A673 (cell line): ENCODE results near the gene HOXB1. TPM values are rescaled to one million over a fixed set of nuclear protein-coding genes. Genes with fewer than 3 reads are reported as not detected.

Source experiments
- BruUV-seq: library from RNA; stranded (reverse); fragments of 400-500 nt; replicated peaks from 2 replicates; lab custom pipeline; 2021; lab: Mats Ljungman, UMichigan
- CTCF ChIA-PET: fragments of 300-600 bp; sonication (Branson Sonifier 250); formaldehyde crosslinking; loops from one replicate; lab custom pipeline; 2022; ENCODE audit warnings: antibody characterized with exemption; lab: Charles Lee
- POLR2A ChIA-PET: fragments of 300-600 bp; sonication (Branson Sonifier 250); formaldehyde crosslinking; loops from one replicate; lab custom pipeline; 2022; ENCODE audit warnings: antibody characterized with exemption; ENCODE audit not compliant: low non-redundant PET; lab: Charles Lee
- DNase-seq: peaks from one replicate; pipeline ENCODE4 v3.0.0-alpha.2; 2015; ENCODE audit warnings: low spot score
- H3K27ac ChIP-seq: fragments of 200-600 bp; sonication (generic); 2 replicates; pipeline ENCODE4 v1.5.1; 2016; ENCODE audit warnings: mixed run types, low read depth, mild to moderate bottlenecking, mixed read lengths, antibody characterized with exemption, low read length; ENCODE audit not compliant: poor library complexity, severe bottlenecking
- H3K27me3 ChIP-seq: fragments of 200-600 bp; sonication (generic); replicated peaks from 2 replicates; pipeline ENCODE4 v1.6.1; 2017; ENCODE audit warnings: mixed run types, low read depth, mild to moderate bottlenecking, mixed read lengths, antibody characterized with exemption, low read length; ENCODE audit not compliant: insufficient read depth, poor library complexity
- H3K36me3 ChIP-seq: fragments of 200-600 bp; sonication (generic); 2 replicates; pipeline ENCODE4 v1.6.1; 2016; ENCODE audit warnings: mixed run types, mild to moderate bottlenecking, mixed read lengths, antibody characterized with exemption, low read length; ENCODE audit not compliant: insufficient read depth, poor library complexity, severe bottlenecking
- H3K4me1 ChIP-seq: fragments of 200-600 bp; sonication (generic); 2 replicates; pipeline ENCODE4 v1.6.1; 2017; ENCODE audit warnings: mixed run types, mild to moderate bottlenecking, mixed read lengths, antibody characterized with exemption, low read length; ENCODE audit not compliant: insufficient read depth, poor library complexity, severe bottlenecking
- H3K4me3 ChIP-seq: fragments of 200-600 bp; sonication (generic); 2 replicates; pipeline ENCODE4 v1.5.1; 2016; ENCODE audit warnings: low read depth, mixed run types, mild to moderate bottlenecking, mixed read lengths, low read length; ENCODE audit not compliant: poor library complexity, severe bottlenecking
- H3K9me3 ChIP-seq: fragments of 200-600 bp; sonication (generic); 2 replicates; pipeline ENCODE4 v1.6.1; 2016; ENCODE audit warnings: mixed run types, low read depth, mild to moderate bottlenecking, mixed read lengths, antibody characterized with exemption, low read length; ENCODE audit not compliant: poor library complexity, severe bottlenecking
- EZH2 ChIP-seq: fragments of 200-600 bp; sonication (generic); IDR thresholded peaks from 2 replicates; pipeline ENCODE4 v1.6.1; 2017; ENCODE audit warnings: borderline replicate concordance, low read depth, mild to moderate bottlenecking, mixed read lengths, antibody characterized with exemption, low read length; ENCODE audit not compliant: poor library complexity, severe bottlenecking
- intact Hi-C: fragments of 100-400 bp; cut with micrococcal nuclease; formaldehyde crosslinking; loops from one replicate; pipeline ENCODE4 v1.10.0; 2022; ENCODE audit not compliant: unreplicated experiment
- total RNA-seq: library from RNA; stranded (reverse); gene quantifications from 2 replicates; pipeline ENCODE4 v1.2.3, GENCODE V29; 2021
- TF ChIP-seq, protein P1 (sequence below): fragments of 300-800, 200-600 bp; sonication (generic); conservative IDR thresholded peaks from 2 replicates; pipeline ENCODE4 v1.5.1; 2017; ENCODE audit warnings: low read depth, mild to moderate bottlenecking, antibody characterized with exemption, low read length, moderate library complexity, mixed read lengths

HOXB1 gene
- total RNA-seq, 1 experiment from 2014 or later, result not detected

DNA sequence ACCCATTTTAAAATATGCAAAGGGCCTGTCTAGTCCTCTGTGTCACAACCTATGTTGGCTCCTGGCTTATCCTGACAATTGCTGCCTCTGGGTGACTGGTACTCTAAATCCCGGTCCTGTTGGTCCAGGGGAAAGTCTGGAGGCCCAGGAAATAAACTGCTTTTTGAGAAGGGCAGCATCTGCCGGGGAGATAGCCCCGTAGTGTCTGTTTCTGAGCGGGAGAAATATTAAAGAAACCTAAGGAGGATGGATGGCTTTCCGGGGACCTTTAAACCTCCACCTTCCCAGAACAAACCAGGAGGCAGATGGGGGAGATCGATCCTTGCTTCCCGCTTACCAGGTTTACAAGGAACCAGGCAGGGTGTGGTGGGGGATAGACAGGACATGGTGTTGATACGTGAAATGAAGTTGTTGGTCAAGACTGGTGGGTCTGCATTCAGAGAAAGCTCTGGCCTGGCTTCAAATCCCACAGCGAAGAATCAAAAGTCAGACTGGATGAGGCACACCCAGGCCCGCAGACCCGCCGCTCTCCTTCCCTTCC lies 10.3 kb upstream of the HOXB1 start:
- Histone ChIP-seq H3K4me3 (peak overlapping the region; percentile 85), H3K27ac (peak overlapping the region; percentile 95), H3K27me3 (no peaks in the 10 kb centered on the region), H3K9me3 (no peaks in the 10 kb centered on the region), H3K36me3 (peaks cover 5% of the 10 kb centered on the region), H3K4me1 (peaks cover 18% of the 10 kb centered on the region)
- DNase-seq, result no peak
- BruUV-seq, result no TSS peak
- TF ChIP-seq EZH2, result no peak
- TF ChIP-seq, protein P1, sequence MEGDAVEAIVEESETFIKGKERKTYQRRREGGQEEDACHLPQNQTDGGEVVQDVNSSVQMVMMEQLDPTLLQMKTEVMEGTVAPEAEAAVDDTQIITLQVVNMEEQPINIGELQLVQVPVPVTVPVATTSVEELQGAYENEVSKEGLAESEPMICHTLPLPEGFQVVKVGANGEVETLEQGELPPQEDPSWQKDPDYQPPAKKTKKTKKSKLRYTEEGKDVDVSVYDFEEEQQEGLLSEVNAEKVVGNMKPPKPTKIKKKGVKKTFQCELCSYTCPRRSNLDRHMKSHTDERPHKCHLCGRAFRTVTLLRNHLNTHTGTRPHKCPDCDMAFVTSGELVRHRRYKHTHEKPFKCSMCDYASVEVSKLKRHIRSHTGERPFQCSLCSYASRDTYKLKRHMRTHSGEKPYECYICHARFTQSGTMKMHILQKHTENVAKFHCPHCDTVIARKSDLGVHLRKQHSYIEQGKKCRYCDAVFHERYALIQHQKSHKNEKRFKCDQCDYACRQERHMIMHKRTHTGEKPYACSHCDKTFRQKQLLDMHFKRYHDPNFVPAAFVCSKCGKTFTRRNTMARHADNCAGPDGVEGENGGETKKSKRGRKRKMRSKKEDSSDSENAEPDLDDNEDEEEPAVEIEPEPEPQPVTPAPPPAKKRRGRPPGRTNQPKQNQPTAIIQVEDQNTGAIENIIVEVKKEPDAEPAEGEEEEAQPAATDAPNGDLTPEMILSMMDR, result no peak
- ChIA-PET CTCF (interaction anchor here (0.6 kb wide), 1 partner anchor 103 kb away, joined by 3 read pairs; no protein-coding TSS in a partner anchor), POLR2A (interaction anchor here (0.6 to 0.7 kb wide), 2 partner anchors 8 to 301 kb away, joined by 4 to 5 read pairs; no protein-coding TSS in a partner anchor)
- intact Hi-C loops, result no loop called here

DNA sequence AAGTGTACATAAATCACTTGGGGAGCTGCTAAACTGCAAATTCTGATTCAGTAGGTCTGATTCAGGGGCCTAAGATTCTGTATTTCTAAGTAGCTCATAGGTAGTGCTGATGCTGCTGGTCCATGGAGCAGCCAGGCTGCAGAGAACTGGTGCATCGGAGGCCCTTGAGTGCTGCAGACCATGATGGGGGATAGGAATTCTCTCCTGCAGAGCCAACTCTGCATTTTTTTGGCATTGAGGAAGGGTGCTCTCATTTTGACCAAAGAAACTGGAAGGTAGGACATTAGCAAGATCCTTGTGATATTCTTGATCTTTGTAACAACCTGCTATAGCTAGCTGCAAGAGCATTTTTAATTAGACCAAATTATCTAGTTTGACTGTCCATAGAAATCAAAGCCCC lies 9.4 kb upstream of the HOXB1 start:
- TF ChIP-seq, protein P1, result no peak
- TF ChIP-seq EZH2, result no peak
- peaks cover 14% of the 10 kb centered on the region for H3K4me1 ChIP-seq
- H3K36me3 ChIP-seq, result peaks cover 5% of the 10 kb centered on the region
- intact Hi-C loops, result no loop called here
- DNase-seq, result no peak
- H3K27ac ChIP-seq, result no peak overlapping the region
- H3K4me3 ChIP-seq, result no peak overlapping the region
- no peaks in the 10 kb centered on the region for H3K27me3 ChIP-seq
- ChIA-PET POLR2A (no interaction called here), CTCF (interaction anchor here (0.7 kb wide), 1 partner anchor 344 kb away, joined by 4 read pairs; no protein-coding TSS in a partner anchor)
- no peaks in the 10 kb centered on the region for H3K9me3 ChIP-seq
- BruUV-seq, result no TSS peak

DNA sequence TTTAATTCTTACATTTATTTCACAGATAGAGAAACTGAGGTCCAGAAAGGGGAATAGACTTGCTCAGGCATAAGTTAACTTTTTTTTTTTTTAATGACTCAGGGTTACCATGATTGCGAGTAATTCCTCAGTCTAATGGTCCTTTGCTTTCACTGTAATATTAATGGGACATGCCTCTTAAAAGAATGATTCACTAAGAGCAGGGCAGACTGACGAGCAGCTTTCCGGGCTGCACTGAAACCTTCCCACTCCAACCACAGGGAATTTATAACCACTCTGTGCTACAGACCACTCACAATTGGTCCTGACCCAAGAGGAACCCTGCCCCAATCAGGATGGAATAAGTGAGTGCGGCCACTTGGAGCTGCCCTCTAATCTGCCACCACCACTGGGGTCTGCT lies 8.4 kb upstream of the HOXB1 start:
- CTCF ChIA-PET, result no interaction called here
- Histone ChIP-seq H3K36me3 (peaks cover 5% of the 10 kb centered on the region), H3K27ac (no peak overlapping the region), H3K4me1 (peaks cover 13% of the 10 kb centered on the region), H3K9me3 (no peaks in the 10 kb centered on the region), H3K4me3 (no peak overlapping the region), H3K27me3 (no peaks in the 10 kb centered on the region)
- BruUV-seq, result no TSS peak
- POLR2A ChIA-PET, result no interaction called here
- DNase-seq, result no peak
- TF ChIP-seq, protein P1, result no peak
- TF ChIP-seq EZH2, result no peak
- intact Hi-C loops, result no loop called here
